Measurements from ENCODE around the gene ZNRF1.
"Not testable (repeated sequence)": the region's sequence is repeated elsewhere in the genome, so short reads cannot be mapped to it uniquely, and the experiment has no call there.

ZNRF1 gene

GRCh38 chr16:75116081-75116910 is 117.5 kb downstream of the ZNRF1 start, which contains the start of gene LDHD:
Gene LDHD (minus strand): TSS chr16:75116780. CDS start chr16:75116720, 60 bp downstream.
- DNase-seq: no peak

GRCh38 chr16:75116911-75117245 is 118.1 kb downstream of the ZNRF1 start:
- no peak for DNase-seq

- DNase-seq: no peak
These were observed 120.2 kb downstream of the ZNRF1 start for GRCh38 chr16:75118943-75119539.

- DNase-seq: no peak
These were observed 121.4 kb downstream of the ZNRF1 start for GRCh38 chr16:75120253-75120652.

- DNase-seq: no peak
These were observed 123.2 kb downstream of the ZNRF1 start for GRCh38 chr16:75121949-75122568.

- no peak for DNase-seq
These were observed 123.8 kb downstream of the ZNRF1 start for GRCh38 chr16:75122609-75123008.

GRCh38 chr16:75127713-75128415 is 129.0 kb downstream of the ZNRF1 start:
- DNase-seq: no peak

- not testable (repeated sequence) for DNase-seq
These were observed 130.8 kb downstream of the ZNRF1 start for GRCh38 chr16:75129421-75130149.

- no peak for DNase-seq
These were observed 131.4 kb downstream of the ZNRF1 start for GRCh38 chr16:75130150-75130771.

GRCh38 chr16:75131081-75131480 is 132.3 kb downstream of the ZNRF1 start:
- DNase-seq: no peak

- no peak for DNase-seq
These were observed 139.4 kb downstream of the ZNRF1 start for GRCh38 chr16:75138233-75138632.

- no peak for DNase-seq
These were observed 139.8 kb downstream of the ZNRF1 start for GRCh38 chr16:75138636-75139035.

GRCh38 chr16:75139498-75139897 is 140.7 kb downstream of the ZNRF1 start:
- no peak for DNase-seq

GRCh38 chr16:75143941-75144340 is 145.1 kb downstream of the ZNRF1 start:
- no peak for DNase-seq

- DNase-seq: no peak
These were observed 149.1 kb downstream of the ZNRF1 start for GRCh38 chr16:75147968-75148310.

GRCh38 chr16:75148311-75149195 is 149.7 kb downstream of the ZNRF1 start, which contains the start of gene ZFP1:
Gene ZFP1 (plus strand): TSS chr16:75148524. CDS start chr16:75152952, 4,428 bp downstream.
- DNase-seq: peak; percentile 96

- DNase-seq: no peak
These were observed 153.0 kb downstream of the ZNRF1 start for GRCh38 chr16:75151798-75152197.

- DNase-seq: no peak
These were observed 153.8 kb downstream of the ZNRF1 start for GRCh38 chr16:75152635-75153034.

- DNase-seq: no peak
These were observed 161.6 kb downstream of the ZNRF1 start for GRCh38 chr16:75160386-75160785.
